Right atrium auricular region (tissue), 2 donors: Measurements from ENCODE around the gene OPTC. TPM values are rescaled to one million over a fixed set of nuclear protein-coding genes. Genes with fewer than 3 reads are reported as not detected.

ENCODE experiments used
- DNase-seq: peaks from one replicate; pipeline ENCODE4 v3.0.0-alpha.2; 2019; ENCODE audit warnings: low spot score
- H3K27ac ChIP-seq, 2 donors: fragments of 200-600 bp; sonication (generic); 1 replicate in 1 of 2; 2 replicates in 1 of 2; pipeline ENCODE4 v1.5.1; 2016 to 2019
- H3K27me3 ChIP-seq, 2 donors: fragments of 200-600 bp; sonication (generic); one replicate each; pipeline versions ENCODE4 v1.5.1 to v1.6.0; 2017 to 2019
- H3K36me3 ChIP-seq: fragments of 200-600 bp; sonication (generic); one replicate; pipeline ENCODE4 v1.5.1; 2016
- H3K4me1 ChIP-seq, 2 donors: fragments of 200-600 bp; sonication (generic); one replicate each; pipeline versions ENCODE4 v1.5.1 to v1.6.0; 2017 to 2019
- H3K4me3 ChIP-seq, 2 donors: fragments of 200-600 bp; sonication (generic); 1 replicate in 1 of 2; 2 replicates in 1 of 2; pipeline ENCODE4 v1.5.1; 2017 to 2019; ENCODE audit warnings: mild to moderate bottlenecking in 1 of 2, moderate library complexity in 1 of 2
- H3K9me3 ChIP-seq, 2 donors: fragments of 200-600 bp; sonication (generic); one replicate each; pipeline ENCODE4 v1.5.1; 2019
- CTCF ChIP-seq, 2 donors: fragments of 200-600 bp; sonication (generic); IDR thresholded peaks; one replicate each; pipeline ENCODE4 v1.5.1; 2019; ENCODE audit warnings: antibody characterized with exemption in 2 of 2
- total RNA-seq, 2 donors: library from RNA; depleted of rRNA; stranded (reverse); fragments of >200 nt; gene quantifications; one replicate each; pipeline ENCODE4 v1.1.0, GENCODE V29; 2016

OPTC gene
- total RNA-seq, 2 donors from 2014 or later, result not detected

- Histone ChIP-seq H3K27me3 (no peaks in the 10 kb centered on the region), H3K4me1 (peaks cover 0 to 26% of the 10 kb centered on the region in 2 donors), H3K36me3 (peaks cover 7% of the 10 kb centered on the region), H3K4me3 (peak overlapping the region; percentile 51 to 53), H3K9me3 (no peaks in the 10 kb centered on the region), H3K27ac (peak overlapping the region; percentile 81 to 89)
- TF ChIP-seq CTCF (IDR thresholded peaks at IDR 0.05), result no peak
- DNase-seq, result no peak
Measured at GRCh38 chr1:203478231-203478630, 15.7 kb upstream of the OPTC start.

- no peak for DNase-seq
Measured at GRCh38 chr1:203478986-203479385, 15.0 kb upstream of the OPTC start.

GRCh38 chr1:203479646-203480045, 14.3 kb upstream of the OPTC start:
- no peak for TF ChIP-seq CTCF (IDR thresholded peaks at IDR 0.05)
- DNase-seq, result no peak
- peaks cover 21% of the 10 kb centered on the region for H3K36me3 ChIP-seq
- H3K9me3 ChIP-seq, result no peaks in the 10 kb centered on the region
- H3K27me3 ChIP-seq, result no peaks in the 10 kb centered on the region
- peak overlapping the region; percentile 51 to 53 for H3K4me3 ChIP-seq
- peaks cover 0 to 28% of the 10 kb centered on the region in 2 donors for H3K4me1 ChIP-seq
- peak overlapping the region; percentile 81 to 89 for H3K27ac ChIP-seq

More at GRCh38 chr1:203478986-203479385, 15.0 kb upstream of the OPTC start:
- no peaks in the 10 kb centered on the region for H3K27me3 ChIP-seq
- H3K27ac ChIP-seq, result peak overlapping the region; percentile 81 to 89
- H3K9me3 ChIP-seq, result no peaks in the 10 kb centered on the region
- H3K4me3 ChIP-seq, result peak overlapping the region; percentile 51 to 53
- peaks cover 14% of the 10 kb centered on the region for H3K36me3 ChIP-seq
- peaks cover 0 to 26% of the 10 kb centered on the region in 2 donors for H3K4me1 ChIP-seq
- no peak for TF ChIP-seq CTCF (IDR thresholded peaks at IDR 0.05)

GRCh38 chr1:203480084-203480483, 13.9 kb upstream of the OPTC start:
- DNase-seq, result no peak
- H3K4me3 ChIP-seq, result peak overlapping the region; percentile 51 to 53
- no peaks in the 10 kb centered on the region for H3K27me3 ChIP-seq
- peaks cover 25% of the 10 kb centered on the region for H3K36me3 ChIP-seq
- H3K27ac ChIP-seq, result peak overlapping the region; percentile 66 to 89
- peak in 1 of 2 donors; percentile 12 for TF ChIP-seq CTCF (IDR thresholded peaks at IDR 0.05)
- no peaks in the 10 kb centered on the region for H3K9me3 ChIP-seq
- H3K4me1 ChIP-seq, result peaks cover 0 to 24% of the 10 kb centered on the region in 2 donors

- no peak for TF ChIP-seq CTCF (IDR thresholded peaks at IDR 0.05)
- no peaks in the 10 kb centered on the region for H3K9me3 ChIP-seq
- peaks cover 0 to 22% of the 10 kb centered on the region in 2 donors for H3K4me1 ChIP-seq
Measured at GRCh38 chr1:203480525-203481084, 13.3 kb upstream of the OPTC start.

GRCh38 chr1:203481196-203481595, 12.8 kb upstream of the OPTC start:
- peak overlapping the region; percentile 66 to 89 for H3K27ac ChIP-seq
- peaks cover 0 to 22% of the 10 kb centered on the region in 2 donors for H3K4me1 ChIP-seq
- DNase-seq, result no peak
- H3K4me3 ChIP-seq, result peak overlapping the region; percentile 51 to 53
- H3K36me3 ChIP-seq, result peaks cover 35% of the 10 kb centered on the region
- no peak for TF ChIP-seq CTCF (IDR thresholded peaks at IDR 0.05)
- no peaks in the 10 kb centered on the region for H3K9me3 ChIP-seq
- no peaks in the 10 kb centered on the region for H3K27me3 ChIP-seq

More at GRCh38 chr1:203480525-203481084, 13.3 kb upstream of the OPTC start:
- H3K36me3 ChIP-seq, result peaks cover 29% of the 10 kb centered on the region
- peak; percentile 88 for DNase-seq
- H3K27me3 ChIP-seq, result no peaks in the 10 kb centered on the region
- H3K4me3 ChIP-seq, result peak overlapping the region; percentile 51 to 53
- H3K27ac ChIP-seq, result peak overlapping the region; percentile 66 to 89
